Loucy (cell line): Measurements from ENCODE around the gene AMHR2.

Experiments used
- CTCF ChIP-seq: fragments of 200-600 bp; sonication (generic); conservative IDR thresholded peaks from 2 replicates; pipeline ENCODE4 v1.5.1; 2014; ENCODE audit warnings: mild to moderate bottlenecking, antibody characterized with exemption, low read length
- EZH2phosphoT487 ChIP-seq: fragments of 200-600 bp; IDR thresholded peaks from 2 replicates; pipeline ENCODE4 v1.6.1; 2018; ENCODE audit warnings: antibody characterized with exemption, mild to moderate bottlenecking, moderate library complexity, borderline replicate concordance

- no peak for TF ChIP-seq CTCF
- no peak for TF ChIP-seq EZH2phosphoT487
These were observed 34.0 kb upstream of the AMHR2 start for GRCh38 chr12:53389702-53390101.
